OCI-LY1 (cell line): ENCODE results near the gene RMI2.

ENCODE experiments used
- H2AFZ ChIP-seq: fragments of 200-600 bp; sonication (generic), shearing (Covaris generic); 2 replicates; pipeline ENCODE4 v1.6.0; 2014; ENCODE audit warnings: antibody characterized with exemption, mild to moderate bottlenecking, low read length
- H3F3A ChIP-seq: fragments of 200-600 bp; sonication (generic), shearing (Covaris generic); 2 replicates; pipeline ENCODE4 v1.6.0; 2014; ENCODE audit warnings: mild to moderate bottlenecking, antibody characterized with exemption, low read length, moderate library complexity; ENCODE audit not compliant: insufficient read depth
- H3K27ac ChIP-seq: fragments of 200-600 bp; sonication (generic); 2 replicates; pipeline ENCODE4 v1.5.1; 2014; ENCODE audit warnings: low read length, mixed run types, mild to moderate bottlenecking, low read depth; ENCODE audit not compliant: poor library complexity, severe bottlenecking
- H3K27me3 ChIP-seq: fragments of 200-600 bp; sonication (generic); 2 replicates; pipeline ENCODE4 v1.6.0; 2014; ENCODE audit warnings: antibody characterized with exemption, mild to moderate bottlenecking, low read length, moderate library complexity; ENCODE audit not compliant: insufficient read depth
- H3K36me3 ChIP-seq: fragments of 200-600 bp; sonication (generic); 2 replicates; pipeline ENCODE4 v1.6.1; 2014; ENCODE audit warnings: mild to moderate bottlenecking, antibody characterized with exemption, low read length, moderate library complexity, mixed read lengths; ENCODE audit not compliant: insufficient read depth
- H3K4me1 ChIP-seq: fragments of 200-600 bp; sonication (generic); 2 replicates; pipeline ENCODE4 v1.5.1; 2014; ENCODE audit warnings: mild to moderate bottlenecking, low read length, moderate library complexity; ENCODE audit not compliant: insufficient read depth, severe bottlenecking
- H3K4me2 ChIP-seq: fragments of 200-600 bp; sonication (generic), shearing (Covaris generic); 2 replicates; pipeline ENCODE4 v1.6.1; 2014; ENCODE audit warnings: low read length
- H3K4me3 ChIP-seq: fragments of 200-600 bp; sonication (generic); 2 replicates; pipeline ENCODE4 v1.5.1; 2014; ENCODE audit warnings: low read length, low read depth, mild to moderate bottlenecking, mixed read lengths; ENCODE audit not compliant: poor library complexity, severe bottlenecking
- H3K79me2 ChIP-seq: fragments of 200-600 bp; shearing (Covaris generic); 2 replicates; pipeline ENCODE4 v1.6.1; 2016; ENCODE audit warnings: mixed run types, low read length, mixed read lengths; ENCODE audit not compliant: insufficient read depth
- H3K9ac ChIP-seq: fragments of 200-600 bp; sonication (generic), shearing (Covaris generic); 2 replicates; pipeline ENCODE4 v1.6.1; 2014; ENCODE audit warnings: mild to moderate bottlenecking, low read length, mixed read lengths
- H3K9me2 ChIP-seq: fragments of 200-600 bp; sonication (generic), shearing (Covaris generic); 2 replicates; pipeline ENCODE4 v1.6.1; 2014; ENCODE audit warnings: low read depth, mild to moderate bottlenecking, low read length, mixed read lengths
- H3K9me3 ChIP-seq: fragments of 200-600 bp; shearing (Covaris generic); 2 replicates; pipeline ENCODE4 v1.6.1; 2014; ENCODE audit warnings: low read length, mixed read lengths
- H4K20me1 ChIP-seq: fragments of 200-600 bp; sonication (generic), shearing (Covaris generic); 2 replicates; pipeline ENCODE4 v1.6.0; 2016; ENCODE audit warnings: mild to moderate bottlenecking, low read length; ENCODE audit not compliant: insufficient read depth
- CTCF ChIP-seq: fragments of 200-600 bp; sonication (generic), shearing (Covaris generic); IDR thresholded peaks from 2 replicates; pipeline ENCODE4 v1.5.1; 2017; ENCODE audit warnings: mild to moderate bottlenecking, antibody characterized with exemption, low read length, moderate library complexity, mixed read lengths
- EZH2 ChIP-seq: fragments of 200-600 bp; sonication (generic), shearing (Covaris generic); IDR thresholded peaks from 2 replicates; pipeline ENCODE4 v1.8.0; 2017; ENCODE audit warnings: borderline replicate concordance, mixed run types, mild to moderate bottlenecking, antibody characterized with exemption, low read length, moderate library complexity, mixed read lengths

RMI2 gene

GRCh38 chr16:11323551-11324336 lies 21.5 kb upstream of the RMI2 start:
- Histone ChIP-seq H3K9me3 (0 out of 2 replicates have a peak, but pooled peaks cover 6% of the 10 kb centered on the region), H3K9me2 (no peaks in the 10 kb centered on the region), H3F3A (no peaks in the 10 kb centered on the region), H3K27me3 (peaks cover 18% of the 10 kb centered on the region; the same call in 1 of the 2 replicates), H3K4me2 (no peak overlapping the region), H3K27ac (no peak overlapping the region), H3K36me3 (peaks cover 10% of the 10 kb centered on the region; the same call in 1 of the 2 replicates), H3K79me2 (no peaks in the 10 kb centered on the region), H3K4me3 (no peak overlapping the region), H3K4me1 (peaks cover 24% of the 10 kb centered on the region), H2AFZ (no peak overlapping the region), H4K20me1 (no peaks in the 10 kb centered on the region), H3K9ac (no peak overlapping the region)
- TF ChIP-seq EZH2 = no peak
- no peak for TF ChIP-seq CTCF

GRCh38 chr16:11325404-11326083 lies 19.7 kb upstream of the RMI2 start:
- no peak for TF ChIP-seq CTCF
- TF ChIP-seq EZH2 = no peak
- Histone ChIP-seq H3K4me2 (no peak overlapping the region), H3K27ac (no peak overlapping the region), H3F3A (no peaks in the 10 kb centered on the region), H3K4me3 (no peak overlapping the region), H3K9me3 (0 out of 2 replicates have a peak, but pooled peaks cover 6% of the 10 kb centered on the region), H3K79me2 (no peaks in the 10 kb centered on the region), H3K4me1 (peaks cover 30% of the 10 kb centered on the region), H3K27me3 (peaks cover 18% of the 10 kb centered on the region; the same call in 1 of the 2 replicates), H3K36me3 (peaks cover 10% of the 10 kb centered on the region; the same call in 1 of the 2 replicates), H3K9ac (no peak overlapping the region), H4K20me1 (no peaks in the 10 kb centered on the region), H2AFZ (no peak overlapping the region), H3K9me2 (no peaks in the 10 kb centered on the region)

- Histone ChIP-seq H3K27ac (no peak overlapping the region), H3F3A (no peaks in the 10 kb centered on the region), H3K4me2 (no peak overlapping the region), H3K79me2 (no peaks in the 10 kb centered on the region), H3K9me3 (0 out of 2 replicates have a peak, but pooled peaks cover 6% of the 10 kb centered on the region), H3K36me3 (peaks cover 10% of the 10 kb centered on the region; the same call in 1 of the 2 replicates), H4K20me1 (no peaks in the 10 kb centered on the region), H3K9me2 (no peaks in the 10 kb centered on the region), H3K4me3 (no peak overlapping the region), H3K27me3 (peaks cover 18% of the 10 kb centered on the region; the same call in 1 of the 2 replicates), H3K4me1 (peaks cover 30% of the 10 kb centered on the region), H3K9ac (no peak overlapping the region), H2AFZ (no peak overlapping the region)
- TF ChIP-seq EZH2 (no peak), CTCF (no peak)
Measured at GRCh38 chr16:11326084-11326736, 19.0 kb upstream of the RMI2 start.
